B cell (primary cell): ENCODE measurements around the gene CARD8. TPM values are rescaled to one million over a fixed set of nuclear protein-coding genes. Genes with fewer than 3 reads are reported as not detected.

Experiments
- polyA plus RNA-seq: library from polyadenylated mRNA; depleted of rRNA; stranded (reverse); fragments of >200 nt; gene quantifications from 2 replicates; pipeline ENCODE4 v1.2.3, GENCODE V29; 2012
- total RNA-seq, 2 donors: library from RNA; stranded (reverse); fragments of 120-200 nt in 1 of 2; gene quantifications; 1 replicate in 1 of 2; 2 replicates in 1 of 2; pipeline versions ENCODE4 v1.2.3 to v1.2.4, GENCODE V29; 2013 to 2022

CARD8 gene
- total and polyA plus RNA-seq, 2 donors (not counting 1 experiment from before 2014, with no cell fraction given), result 92.0 to 161 TPM

Other genes with a start within 250 kb of the CARD8 start
- not detected in 2 replicates for gene CABP5, start 211.8 kb downstream of the CARD8 start, total RNA-seq
- gene CABP5, start 211.8 kb downstream of the CARD8 start, polyA plus RNA-seq, result 0.20 TPM in 1 of 2 replicates, not detected in the other
- gene PLA2G4C, start 145.1 kb downstream of the CARD8 start, total RNA-seq, result 12.3 and 17.4 TPM in 2 replicates
- 11.1 and 53.0 TPM in 2 replicates for gene PLA2G4C, start 145.1 kb downstream of the CARD8 start, polyA plus RNA-seq
- gene LIG1, start 85.6 kb downstream of the CARD8 start, total RNA-seq, result 111 and 116 TPM in 2 replicates
- 97.5 and 167 TPM in 2 replicates for gene LIG1, start 85.6 kb downstream of the CARD8 start, polyA plus RNA-seq
- 11.8 and 15.7 TPM in 2 replicates for gene ZSWIM9, start 85.2 kb downstream of the CARD8 start, total RNA-seq
- gene ZSWIM9, start 85.2 kb downstream of the CARD8 start, polyA plus RNA-seq, result 1.7 and 2.6 TPM in 2 replicates
- 0.59 and 0.70 TPM in 2 replicates for gene ZNF114, start 14.2 kb upstream of the CARD8 start, total RNA-seq
- 0.04 and 0.12 TPM in 2 replicates for gene ZNF114, start 14.2 kb upstream of the CARD8 start, polyA plus RNA-seq
- 305 and 326 TPM in 2 replicates for gene EMP3, start 69.6 kb upstream of the CARD8 start, total RNA-seq
- gene EMP3, start 69.6 kb upstream of the CARD8 start, polyA plus RNA-seq, result 595 and 895 TPM in 2 replicates
- gene TMEM143, start 108.0 kb upstream of the CARD8 start, total RNA-seq, result 30.0 and 34.5 TPM in 2 replicates
- gene TMEM143, start 108.0 kb upstream of the CARD8 start, polyA plus RNA-seq, result 34.3 and 42.5 TPM in 2 replicates
- gene SYNGR4, start 108.5 kb upstream of the CARD8 start, total RNA-seq, result not detected in 2 replicates
- gene SYNGR4, start 108.5 kb upstream of the CARD8 start, polyA plus RNA-seq, result not detected in 2 replicates
- 60.5 and 62.7 TPM in 2 replicates for gene KDELR1, start 135.6 kb upstream of the CARD8 start, total RNA-seq
- 33.3 and 34.0 TPM in 2 replicates for gene KDELR1, start 135.6 kb upstream of the CARD8 start, polyA plus RNA-seq
- gene GRIN2D, start 137.8 kb upstream of the CARD8 start, total RNA-seq, result not detected in 2 replicates
- not detected in 2 replicates for gene GRIN2D, start 137.8 kb upstream of the CARD8 start, polyA plus RNA-seq
- gene GRWD1, start 190.1 kb upstream of the CARD8 start, total RNA-seq, result 38.6 and 40.7 TPM in 2 replicates
- 10.6 and 12.0 TPM in 2 replicates for gene GRWD1, start 190.1 kb upstream of the CARD8 start, polyA plus RNA-seq
- gene KCNJ14, start 199.7 kb upstream of the CARD8 start, total RNA-seq, result 2.1 and 2.3 TPM in 2 replicates
- 1.5 and 2.1 TPM in 2 replicates for gene KCNJ14, start 199.7 kb upstream of the CARD8 start, polyA plus RNA-seq
- gene CYTH2, start 213.5 kb upstream of the CARD8 start, total RNA-seq, result 56.0 and 62.6 TPM in 2 replicates
- gene CYTH2, start 213.5 kb upstream of the CARD8 start, polyA plus RNA-seq, result 31.4 and 40.7 TPM in 2 replicates